ENCODE measurements around the gene LRRC8E.

Gene LRRC8E

DNA sequence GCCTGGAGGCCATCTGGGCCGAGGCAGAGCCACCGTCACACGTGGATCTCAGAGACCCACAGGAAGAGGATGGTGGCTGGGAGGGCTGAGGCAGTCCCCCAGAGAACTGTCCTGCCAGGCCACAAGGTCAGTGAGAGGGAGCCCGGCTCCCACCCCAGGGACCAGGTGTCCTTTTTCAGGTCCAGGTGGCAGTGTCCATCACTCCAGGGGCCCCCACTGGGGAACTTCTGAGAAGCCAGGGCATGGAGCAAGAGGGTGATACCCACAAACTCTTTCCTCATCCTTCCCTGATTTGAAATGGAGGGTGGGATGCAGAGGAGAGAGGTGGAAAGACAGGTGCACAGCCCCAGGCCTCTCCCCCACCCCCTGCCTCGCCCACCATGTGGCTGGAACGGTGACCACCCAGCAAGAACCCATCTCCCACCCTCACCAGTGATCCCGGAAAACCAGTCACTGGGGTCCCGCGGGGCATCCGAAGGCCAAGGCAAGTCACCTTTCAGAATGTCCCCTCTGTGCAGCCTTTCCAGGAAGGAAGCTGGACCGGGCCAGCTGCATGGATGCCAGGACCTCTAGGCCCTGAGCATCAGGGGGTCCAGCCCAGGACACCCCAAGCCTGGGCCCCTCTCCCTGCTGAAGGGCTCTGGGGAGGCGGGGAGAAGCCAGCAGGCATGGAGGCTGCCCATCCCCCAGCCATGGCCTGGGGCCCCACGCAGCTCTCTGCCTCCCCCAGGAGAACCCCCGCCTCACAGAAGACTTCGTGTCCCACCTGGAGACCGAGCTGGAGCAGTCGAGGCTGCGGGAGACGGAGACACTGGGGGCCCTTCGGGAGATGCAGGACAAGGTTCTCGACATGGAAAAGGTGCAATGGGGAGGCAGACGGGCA lies 28.2 kb upstream of the LRRC8E start:
- Mint-ChIP-seq H3K4me1 (peaks cover 8% of the 10 kb centered on the region), H3K4me3 (no peak overlapping the region), H3K27ac (no peak overlapping the region), H3K27me3 (peaks cover 22% of the 10 kb centered on the region), H3K9me3 (no peaks in the 10 kb centered on the region), H3K36me3 (ENCODE audit: low read depth) (no peaks in the 10 kb centered on the region)
- ATAC-seq (no peak), DNase-seq (no peak)

DNA sequence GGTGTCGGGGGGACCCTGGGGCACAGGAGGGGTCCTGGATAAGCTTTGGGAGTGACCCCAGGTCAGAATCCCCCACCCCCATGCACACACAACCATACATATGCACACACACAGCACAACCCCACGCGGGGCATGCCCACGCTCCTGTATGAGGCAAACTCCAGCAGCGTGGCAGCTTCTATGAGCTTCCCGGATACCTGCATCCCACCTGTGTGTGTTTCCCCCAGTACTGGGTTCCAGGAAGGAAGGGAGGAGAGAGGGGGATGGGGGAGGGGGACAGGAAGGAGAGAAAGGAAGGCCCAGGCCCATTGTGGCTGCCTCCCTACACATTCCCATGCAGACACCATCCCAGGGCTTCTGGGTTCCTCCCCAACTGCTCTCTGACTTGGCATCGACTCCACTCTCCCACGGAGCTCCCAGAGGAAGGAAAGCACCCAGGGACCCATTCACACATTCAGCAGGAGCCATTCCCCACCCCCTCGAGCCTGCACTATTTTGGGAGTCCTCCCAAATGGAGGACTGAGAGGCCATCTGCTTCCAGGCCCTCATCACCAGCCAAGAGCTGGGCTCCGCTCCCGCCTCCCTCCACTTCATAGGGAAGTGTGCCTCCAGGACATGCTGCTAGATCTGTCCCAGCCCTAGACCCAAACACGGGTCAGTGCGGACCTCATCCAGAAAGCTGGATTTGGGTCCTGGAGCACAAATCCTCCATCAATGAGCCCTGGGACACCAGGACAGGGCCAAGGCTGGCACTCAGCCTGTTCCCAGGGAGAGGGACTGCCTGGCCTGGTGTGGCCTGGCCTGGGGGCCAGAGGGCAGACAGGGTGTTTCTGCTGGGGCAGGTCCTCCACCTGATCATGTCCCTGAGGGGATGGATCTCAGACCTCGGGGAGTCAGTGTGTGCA lies 27.3 kb upstream of the LRRC8E start:
- Mint-ChIP-seq H3K4me1 (peaks cover 11% of the 10 kb centered on the region), H3K27me3 (peaks cover 30% of the 10 kb centered on the region)

GRCh38 chr19:7861619-7862412 lies 26.5 kb upstream of the LRRC8E start:
- Mint-ChIP-seq H3K4me1 (peaks cover 11% of the 10 kb centered on the region), H3K9me3 (no peaks in the 10 kb centered on the region), H3K36me3 (ENCODE audit: low read depth) (no peaks in the 10 kb centered on the region), H3K4me3 (no peak overlapping the region), H3K27me3 (peaks cover 34% of the 10 kb centered on the region), H3K27ac (no peak overlapping the region)
- no peak for DNase-seq
- no peak for ATAC-seq

More for the DNA sequence above, 27.3 kb upstream of the LRRC8E start:
- Mint-ChIP-seq H3K4me3 (no peak overlapping the region), H3K9me3 (no peaks in the 10 kb centered on the region), H3K36me3 (ENCODE audit: low read depth) (no peaks in the 10 kb centered on the region), H3K27ac (no peak overlapping the region)
- ATAC-seq (no peak), DNase-seq (no peak)

DNA sequence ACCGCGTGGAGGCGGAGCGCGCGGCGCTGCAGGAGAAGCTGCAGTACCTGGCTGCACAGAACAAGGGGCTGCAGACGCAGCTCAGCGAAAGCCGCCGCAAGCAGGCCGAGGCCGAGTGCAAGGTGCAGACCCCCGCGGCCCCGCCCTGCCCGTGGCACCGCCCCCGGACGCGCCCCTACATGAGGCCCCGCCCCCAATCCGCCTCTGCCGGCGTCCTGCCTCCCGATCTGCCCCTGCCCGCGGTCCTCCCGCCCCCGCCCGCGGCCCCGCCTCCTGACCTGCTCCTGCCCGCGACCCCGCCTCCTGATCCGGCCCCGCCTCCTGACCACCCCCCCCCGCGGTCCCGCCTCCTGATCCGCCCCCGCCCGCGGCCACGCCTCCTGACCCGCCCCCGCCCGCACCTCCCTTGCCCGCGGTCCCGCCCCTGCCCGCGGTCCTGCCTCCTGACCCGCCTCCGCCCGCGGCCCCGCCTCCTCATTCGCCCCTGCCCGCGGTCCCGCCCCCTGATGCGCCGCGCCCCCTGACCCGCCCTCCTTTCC lies 25.8 kb upstream of the LRRC8E start:
- no peaks in the 10 kb centered on the region for H3K36me3 Mint-ChIP-seq (ENCODE audit: low read depth)
- ATAC-seq (peak; percentile 29), DNase-seq (peak; percentile 76)
- peaks cover 11% of the 10 kb centered on the region for H3K4me1 Mint-ChIP-seq
- no peak overlapping the region for H3K4me3 Mint-ChIP-seq
- no peaks in the 10 kb centered on the region for H3K9me3 Mint-ChIP-seq
- peaks cover 40% of the 10 kb centered on the region for H3K27me3 Mint-ChIP-seq
- no peak overlapping the region for H3K27ac Mint-ChIP-seq

GRCh38 chr19:7863157-7863970 lies 24.9 kb upstream of the LRRC8E start:
- Mint-ChIP-seq H3K27me3 (peaks cover 44% of the 10 kb centered on the region), H3K4me1 (peaks cover 15% of the 10 kb centered on the region), H3K27ac (no peak overlapping the region), H3K9me3 (no peaks in the 10 kb centered on the region), H3K36me3 (ENCODE audit: low read depth) (no peaks in the 10 kb centered on the region), H3K4me3 (no peak overlapping the region)
- ATAC-seq (no peak), DNase-seq (no peak)

GRCh38 chr19:7863971-7864689 lies 24.2 kb upstream of the LRRC8E start:
- Mint-ChIP-seq H3K9me3 (no peaks in the 10 kb centered on the region), H3K36me3 (ENCODE audit: low read depth) (no peaks in the 10 kb centered on the region), H3K4me1 (peaks cover 19% of the 10 kb centered on the region), H3K4me3 (no peak overlapping the region), H3K27me3 (peaks cover 44% of the 10 kb centered on the region), H3K27ac (no peak overlapping the region)
- no peak for ATAC-seq
- no peak for DNase-seq

DNA sequence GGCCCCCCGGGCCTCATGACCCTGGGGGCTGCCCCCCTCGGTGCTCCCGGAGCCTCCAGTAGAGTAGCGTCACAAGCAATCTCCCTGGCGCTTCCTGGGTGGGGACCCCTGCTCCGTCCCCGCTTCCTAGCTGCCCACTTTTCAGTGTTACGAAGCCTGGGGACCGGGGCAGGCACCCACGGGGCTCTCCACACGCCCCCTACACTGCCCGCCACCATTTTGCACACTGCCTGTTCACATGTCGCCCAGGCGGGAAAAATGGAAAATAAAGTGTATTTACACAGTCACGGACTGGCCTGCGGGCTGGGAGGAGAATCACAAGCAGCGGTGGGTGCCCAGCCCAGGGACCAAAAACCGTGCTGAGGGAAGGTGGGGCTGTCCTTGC lies 23.6 kb upstream of the LRRC8E start:
- Mint-ChIP-seq H3K4me1 (peaks cover 19% of the 10 kb centered on the region), H3K4me3 (no peak overlapping the region), H3K9me3 (no peaks in the 10 kb centered on the region), H3K36me3 (ENCODE audit: low read depth) (no peaks in the 10 kb centered on the region), H3K27me3 (peaks cover 44% of the 10 kb centered on the region), H3K27ac (no peak overlapping the region)
- ATAC-seq (no peak), DNase-seq (no peak)

- ATAC-seq (no peak), DNase-seq (no peak)
- Mint-ChIP-seq H3K4me3 (no peak overlapping the region), H3K27ac (no peak overlapping the region), H3K36me3 (ENCODE audit: low read depth) (no peaks in the 10 kb centered on the region), H3K4me1 (peaks cover 21% of the 10 kb centered on the region), H3K27me3 (peaks cover 44% of the 10 kb centered on the region), H3K9me3 (no peaks in the 10 kb centered on the region)
These were observed 22.9 kb upstream of the LRRC8E start for GRCh38 chr19:7865262-7865911.

GRCh38 chr19:7866399-7867091 lies 21.8 kb upstream of the LRRC8E start:
- Mint-ChIP-seq H3K9me3 (no peaks in the 10 kb centered on the region), H3K36me3 (ENCODE audit: low read depth) (no peaks in the 10 kb centered on the region), H3K27ac (no peak overlapping the region), H3K27me3 (peaks cover 42% of the 10 kb centered on the region), H3K4me3 (no peak overlapping the region), H3K4me1 (peaks cover 24% of the 10 kb centered on the region)
- DNase-seq = no peak
- ATAC-seq = no peak

DNA sequence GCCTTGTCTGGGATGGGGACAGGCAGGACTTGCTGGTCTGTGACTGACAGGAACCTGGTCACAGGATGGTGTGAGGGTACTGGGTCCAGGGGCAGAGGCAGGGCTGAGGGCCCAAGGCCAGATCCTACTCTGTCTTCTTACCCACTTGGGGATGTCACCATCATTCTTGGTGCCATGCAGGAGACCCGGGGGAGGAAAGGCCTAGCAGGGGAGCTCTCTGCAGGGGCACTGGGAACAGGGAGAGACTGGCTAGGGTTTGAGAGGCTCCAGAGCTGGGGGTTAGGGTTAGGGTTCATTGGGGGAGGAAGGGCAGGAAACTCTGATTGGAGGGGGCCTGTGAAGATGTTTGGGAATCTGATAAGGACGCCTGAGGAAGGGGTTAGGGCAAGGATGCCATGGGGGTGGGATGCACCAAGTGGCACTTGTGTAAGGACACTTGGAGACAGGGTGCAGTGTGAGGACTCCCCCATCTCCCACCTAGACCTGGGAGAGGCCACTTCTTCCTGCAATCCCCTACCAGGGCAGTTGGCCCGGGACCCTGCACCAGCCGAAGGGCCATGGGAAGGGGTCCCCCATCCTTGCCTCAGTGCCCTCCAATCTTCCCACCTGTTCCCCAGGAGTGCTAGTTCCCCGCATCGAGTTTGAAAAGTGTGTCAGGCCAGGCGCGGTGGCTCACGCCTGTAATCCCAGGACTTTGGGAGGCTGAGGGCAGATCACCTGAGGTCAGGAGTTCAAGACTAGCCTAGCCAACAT lies 21.0 kb upstream of the LRRC8E start:
- Mint-ChIP-seq H3K27me3 (peaks cover 46% of the 10 kb centered on the region), H3K36me3 (ENCODE audit: low read depth) (no peaks in the 10 kb centered on the region), H3K4me1 (peaks cover 27% of the 10 kb centered on the region), H3K27ac (no peak overlapping the region), H3K4me3 (no peak overlapping the region), H3K9me3 (no peaks in the 10 kb centered on the region)
- no peak for DNase-seq
- no peak for ATAC-seq

GRCh38 chr19:7868326-7868670 lies 20.0 kb upstream of the LRRC8E start:
- peaks cover 51% of the 10 kb centered on the region for H3K27me3 Mint-ChIP-seq
- DNase-seq = no peak

More at GRCh38 chr19:7868326-7868670, 20.0 kb upstream of the LRRC8E start:
- no peaks in the 10 kb centered on the region for H3K36me3 Mint-ChIP-seq (ENCODE audit: low read depth)
- peak overlapping the region; percentile 65 for H3K4me3 Mint-ChIP-seq
- H3K4me1 Mint-ChIP-seq = peaks cover 27% of the 10 kb centered on the region
- no peak for ATAC-seq
- H3K9me3 Mint-ChIP-seq = no peaks in the 10 kb centered on the region
- no peak overlapping the region for H3K27ac Mint-ChIP-seq
